NCI-H446 treated with DMSO at 0.1 percent for 48 hours (cell line): ENCODE results near the gene TPMT.
"Not testable (repeated sequence)": the region's sequence is repeated elsewhere in the genome, so short reads cannot be mapped to it uniquely, and the experiment has no call there.

Experiments used
- DNase-seq: peaks from one replicate; lab custom pipeline; 2025; lab: John Stamatoyannopoulos, UW

The TPMT gene

DNA sequence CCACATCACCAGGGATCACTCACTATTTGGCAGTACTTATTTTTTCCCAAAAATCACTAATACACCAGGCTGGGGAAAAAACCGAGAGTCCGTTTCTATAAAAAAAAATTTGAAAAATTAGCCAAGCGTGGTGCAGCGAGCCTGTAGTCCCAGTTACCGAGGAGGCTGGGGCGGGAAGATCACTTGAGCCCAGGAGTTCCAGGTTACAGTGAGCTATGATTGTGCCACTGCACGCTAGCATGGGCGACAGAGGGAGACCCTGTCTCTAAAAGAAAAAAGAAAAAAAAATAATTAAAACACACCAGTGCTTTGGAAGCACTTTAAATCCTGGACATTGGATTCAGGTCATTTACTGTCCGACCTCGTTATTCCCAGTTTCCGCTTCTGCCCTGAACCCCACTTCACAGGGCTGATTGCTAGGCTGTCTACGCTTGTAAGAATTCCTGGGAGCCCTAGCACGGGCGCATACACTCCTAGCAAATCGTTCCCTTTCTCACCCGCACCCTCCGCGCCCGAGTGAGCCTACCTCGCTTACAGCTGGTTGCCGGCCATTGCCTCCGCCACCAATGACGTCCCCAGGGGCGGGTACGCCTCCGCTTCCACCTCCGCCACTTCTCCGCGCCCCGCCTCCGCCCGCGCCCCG is at the start of gene TPMT:
Gene TPMT (minus strand): TSS at position 571 of the 643 bp plus-strand sequence. CDS start 5,950 bp downstream, outside the sequence.
- peak; percentile 90 for DNase-seq

DNA sequence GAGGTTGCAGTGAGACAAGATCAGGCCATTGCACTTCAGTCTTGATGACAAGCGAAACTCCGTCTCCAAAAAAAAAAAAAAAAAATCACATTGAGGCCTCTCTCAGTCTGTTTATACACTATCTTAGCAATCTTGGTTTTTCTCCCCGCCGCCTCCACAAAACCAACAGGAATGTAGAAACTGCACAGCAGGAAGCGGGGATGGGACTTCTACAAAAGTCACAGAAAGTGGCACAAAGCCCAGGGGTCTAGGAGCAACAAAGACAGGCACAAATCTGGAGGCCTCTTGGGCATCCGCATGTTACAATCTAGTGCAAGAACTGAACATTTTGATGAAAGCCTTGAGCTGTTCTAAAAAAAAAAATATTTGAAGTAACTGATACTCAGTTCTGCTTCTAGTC is 48.9 kb upstream of the TPMT start:
- no peak for DNase-seq

DNA sequence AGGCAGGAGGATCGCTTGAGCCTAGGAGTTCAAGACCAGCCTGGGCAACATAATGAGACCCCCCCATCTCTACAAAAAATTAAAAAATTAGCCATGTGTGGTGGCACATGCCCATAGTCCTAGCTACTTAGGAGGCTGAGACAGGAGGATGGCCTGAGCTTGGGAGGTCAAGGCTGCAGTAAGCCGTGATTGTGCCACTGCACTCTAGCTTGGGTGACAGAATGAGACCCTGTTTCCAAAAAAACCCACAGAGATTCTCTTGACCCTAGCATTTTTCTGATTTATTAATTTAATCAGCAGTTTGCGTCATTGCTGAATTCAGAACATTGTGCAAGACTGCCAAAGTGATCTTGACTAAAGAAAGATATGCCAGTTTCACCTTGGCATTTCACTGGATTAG is 37.1 kb upstream of the TPMT start:
- DNase-seq: no peak

DNA sequence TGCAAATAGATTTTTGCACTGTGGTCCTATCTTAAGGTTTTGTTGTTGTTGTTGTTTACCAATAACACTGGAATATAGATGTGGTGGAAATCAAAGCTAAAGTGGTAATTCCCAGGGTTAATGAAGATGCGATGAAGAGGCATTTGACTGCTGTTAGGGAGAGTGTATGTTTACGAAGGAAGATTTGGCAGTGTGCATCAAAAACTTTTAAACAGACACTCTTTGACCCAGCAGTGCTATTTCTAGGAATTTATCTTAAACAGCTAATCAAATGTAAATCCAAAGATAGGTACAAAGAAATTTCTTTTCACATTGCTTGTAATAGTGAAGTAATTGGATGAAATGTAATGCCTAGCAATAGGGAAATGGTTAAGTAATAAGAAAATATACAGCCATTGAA is 34.3 kb upstream of the TPMT start:
- DNase-seq: no peak

DNA sequence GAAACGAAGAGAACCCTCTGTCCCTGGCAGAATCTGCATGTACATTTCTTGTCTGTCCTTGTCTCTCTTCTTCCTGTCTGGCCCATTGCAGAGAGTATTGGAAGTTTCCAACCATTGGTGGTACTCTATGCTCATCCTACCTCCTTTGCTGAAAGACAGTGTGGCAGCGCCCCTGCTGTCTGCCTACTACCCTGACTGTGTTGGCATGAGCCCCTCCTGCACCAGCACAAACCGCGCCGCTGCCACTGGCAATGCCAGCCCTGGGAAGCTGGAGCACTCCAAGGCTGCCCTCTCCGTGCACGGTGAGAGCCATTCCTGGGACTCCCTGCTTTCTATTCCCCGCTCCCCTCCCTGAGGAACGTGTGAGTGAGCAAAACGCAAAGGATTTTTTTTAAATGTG is 32.8 kb upstream of the TPMT start:
- DNase-seq: no peak

DNA sequence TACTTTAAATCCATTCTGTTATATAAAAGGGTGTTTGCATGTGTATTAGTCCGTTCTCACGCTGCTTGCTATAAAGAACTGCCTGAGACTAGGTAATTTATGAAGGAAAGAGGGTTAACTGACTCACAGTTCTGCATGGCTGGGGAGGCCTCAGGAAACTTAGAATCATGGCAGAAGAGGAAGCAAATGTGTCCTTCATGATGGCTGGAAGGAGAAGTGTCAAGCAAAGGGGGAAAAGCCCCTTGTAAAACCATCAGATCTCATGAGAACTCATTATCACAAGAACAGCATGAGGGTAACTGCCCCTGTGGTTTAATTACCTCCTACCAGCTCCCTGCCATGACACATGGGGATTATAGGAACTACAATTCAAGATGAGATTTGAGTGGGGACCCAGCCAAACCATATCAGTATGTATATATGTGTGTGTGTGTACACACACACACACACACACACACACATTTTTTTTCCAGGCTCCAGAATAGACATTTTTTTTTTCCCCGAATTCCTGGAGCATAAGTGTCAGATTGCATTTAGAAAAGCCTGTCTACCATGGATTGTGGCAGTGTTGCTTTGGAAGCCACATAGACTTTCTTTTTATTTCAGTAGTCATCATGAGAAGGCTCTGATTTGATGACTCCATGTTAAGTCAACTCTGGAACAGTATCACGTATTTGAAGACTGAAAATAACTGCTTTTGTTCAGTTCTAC is 31.8 kb upstream of the TPMT start:
- no peak for DNase-seq

DNA sequence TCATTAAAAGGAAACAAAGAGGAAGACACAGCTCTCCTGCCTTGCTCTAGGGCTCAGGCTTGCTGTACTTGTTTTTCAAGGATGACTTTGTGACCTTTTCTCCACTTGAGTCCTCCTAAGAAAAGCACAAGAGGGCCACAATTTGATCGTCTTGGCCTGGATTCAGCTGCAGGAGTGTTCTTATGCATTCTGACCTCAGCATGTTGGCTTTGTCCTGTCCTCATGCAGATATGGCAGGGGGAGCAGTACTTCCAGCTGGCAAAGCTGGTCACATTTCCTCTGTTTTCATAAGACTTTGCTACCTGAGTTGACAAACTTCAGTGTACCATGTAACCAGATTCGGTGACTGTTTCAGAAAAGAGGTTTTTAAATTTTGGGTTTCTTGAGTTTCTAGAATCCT is 31.2 kb upstream of the TPMT start:
- no peak for DNase-seq

DNA sequence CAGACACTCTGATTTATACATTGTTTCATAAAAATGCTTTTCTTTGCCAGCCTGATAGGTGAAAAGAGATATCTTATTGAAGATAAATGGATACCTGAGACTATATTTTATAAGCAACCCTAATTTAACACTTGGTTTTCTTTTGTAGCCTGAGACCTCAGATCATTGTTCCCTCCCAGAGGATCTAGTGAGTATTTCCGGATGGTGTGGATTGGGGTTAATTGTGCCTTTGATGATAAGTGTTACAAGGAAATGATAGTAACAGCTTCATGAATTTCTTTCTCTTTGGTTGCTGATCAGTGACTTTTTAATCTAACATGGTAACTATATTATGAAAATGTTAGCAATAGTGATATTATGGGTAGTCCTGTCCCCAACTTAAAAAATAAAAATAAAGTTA is 30.7 kb upstream of the TPMT start:
- DNase-seq: no peak

DNA sequence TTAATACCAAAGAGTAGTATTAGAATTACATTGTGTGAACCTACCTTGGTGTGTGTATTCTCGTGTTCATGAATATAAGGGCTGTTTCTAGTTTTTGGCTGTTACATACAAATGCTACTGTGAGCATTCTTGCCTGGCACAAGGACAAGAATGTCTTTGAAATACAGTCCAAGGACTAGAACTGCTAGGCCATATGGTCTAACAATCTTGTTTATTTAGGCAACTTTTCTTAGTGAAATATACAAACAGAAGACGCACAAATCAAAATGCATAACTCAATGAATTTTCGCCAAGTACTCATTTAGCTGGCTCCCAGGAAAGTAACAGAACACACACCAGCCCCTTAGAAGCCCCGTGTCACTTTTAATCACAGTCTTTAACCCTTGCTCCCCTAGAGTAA is 28.9 kb upstream of the TPMT start:
- DNase-seq: peak; percentile 57

DNA sequence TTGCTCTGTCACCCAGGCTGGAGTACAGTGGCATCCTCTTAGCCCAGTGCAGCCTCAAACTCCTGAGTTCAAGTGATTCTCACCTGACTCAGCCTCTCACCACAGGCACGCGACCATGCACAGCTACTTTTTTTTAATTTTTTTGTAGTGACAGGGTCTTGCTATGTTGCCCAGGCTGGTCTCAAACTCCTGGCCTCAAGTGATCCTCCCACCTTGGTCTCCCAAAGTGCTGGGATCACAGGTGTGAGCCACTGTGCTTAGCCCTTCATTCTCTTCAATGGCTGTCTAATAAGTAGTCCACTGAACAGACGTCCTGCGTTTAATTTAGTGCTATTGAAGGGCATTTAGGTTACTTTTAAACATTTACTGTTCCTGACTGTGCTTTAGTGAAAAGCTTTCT is 27.7 kb upstream of the TPMT start:
- DNase-seq: no peak

DNA sequence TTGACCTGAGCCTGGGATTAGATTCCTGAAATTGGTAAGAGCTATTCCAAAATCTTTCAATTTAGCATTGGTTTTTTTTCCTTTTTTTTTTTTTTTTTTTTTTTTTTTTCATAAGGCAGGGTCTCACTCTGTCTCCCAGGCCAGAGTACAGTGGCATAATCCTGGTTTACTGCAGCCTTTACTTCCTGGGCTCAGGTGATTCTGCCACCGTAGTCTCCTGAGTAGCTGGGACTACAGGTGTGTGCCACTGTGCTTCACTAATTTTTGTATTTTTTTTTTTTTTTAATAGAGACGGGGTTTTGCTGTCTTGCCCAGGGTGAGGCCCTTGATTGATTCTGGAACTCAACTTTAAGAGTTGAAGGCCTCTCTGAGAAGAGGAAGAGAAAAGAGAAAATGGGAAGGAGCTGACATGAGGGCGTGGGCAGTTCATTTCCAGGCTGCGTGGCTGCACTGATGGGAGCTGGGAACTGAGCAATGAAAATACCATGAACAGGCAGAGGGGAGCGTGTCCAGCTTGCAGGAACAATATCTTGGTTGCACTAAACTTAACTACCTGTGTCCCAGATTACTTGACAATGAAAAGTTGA is 25.0 kb upstream of the TPMT start:
- no peak for DNase-seq

DNA sequence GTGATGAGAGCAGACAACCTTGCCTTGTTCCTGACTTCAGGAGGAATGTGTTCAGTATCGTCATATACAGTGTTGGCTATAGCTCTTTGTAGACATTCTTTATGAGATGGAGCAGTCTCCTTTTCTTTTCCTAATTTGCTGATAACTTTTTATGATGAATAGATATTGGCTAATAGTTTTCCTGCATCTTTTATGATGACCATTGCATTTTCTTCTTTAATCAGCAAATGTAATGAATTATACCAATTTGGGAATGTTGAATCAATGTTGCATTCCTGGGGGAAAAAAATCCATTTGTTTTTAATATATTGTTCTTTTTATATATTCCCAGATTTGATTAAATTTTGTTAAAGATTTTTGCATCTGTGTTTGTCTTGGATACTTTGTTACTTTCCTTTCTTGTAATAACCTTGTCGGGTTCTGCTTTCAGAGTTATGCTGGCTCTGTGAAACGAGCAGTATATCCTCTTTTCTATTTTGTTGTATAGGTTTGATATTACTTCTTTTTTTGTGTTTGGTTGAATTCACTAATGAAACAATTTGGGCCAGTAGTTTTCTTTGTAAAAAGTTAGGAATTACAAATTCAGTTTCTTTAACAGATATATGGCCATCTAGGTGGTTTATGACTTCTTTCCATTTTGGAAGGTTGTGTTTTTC is 24.2 kb upstream of the TPMT start:
- no peak for DNase-seq

DNA sequence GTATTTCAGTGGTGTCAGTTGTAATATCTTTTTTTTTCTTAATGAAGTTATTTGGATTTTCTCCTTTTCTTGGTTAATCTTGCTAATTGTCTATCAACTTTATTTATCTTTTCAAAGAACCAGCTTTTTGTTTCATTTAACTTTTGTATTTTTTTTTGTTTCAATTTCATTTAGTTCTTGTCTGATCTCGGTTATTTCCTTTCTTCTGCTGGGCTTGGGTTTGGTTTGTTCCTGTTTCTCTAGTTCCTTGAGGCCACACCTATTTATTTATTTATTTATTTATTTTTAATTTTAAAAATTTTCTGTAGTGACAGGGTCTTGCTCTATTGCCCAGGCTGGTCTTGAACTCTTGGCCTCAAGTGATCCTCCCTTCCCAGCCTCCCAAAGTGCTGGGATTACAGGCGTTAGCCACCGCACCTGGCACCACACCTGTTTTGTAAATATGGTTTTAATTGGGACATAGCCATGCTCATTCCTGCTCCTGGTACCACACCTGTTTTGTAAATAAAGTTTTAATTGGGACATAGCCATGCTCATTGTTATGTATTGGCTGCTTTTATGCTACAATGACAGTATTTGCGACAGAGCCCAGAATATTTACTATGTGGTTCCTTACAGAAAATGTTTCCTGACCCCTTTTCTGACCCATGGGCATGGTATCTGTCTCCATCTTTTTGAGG is 22.5 kb upstream of the TPMT start:
- no peak for DNase-seq

DNA sequence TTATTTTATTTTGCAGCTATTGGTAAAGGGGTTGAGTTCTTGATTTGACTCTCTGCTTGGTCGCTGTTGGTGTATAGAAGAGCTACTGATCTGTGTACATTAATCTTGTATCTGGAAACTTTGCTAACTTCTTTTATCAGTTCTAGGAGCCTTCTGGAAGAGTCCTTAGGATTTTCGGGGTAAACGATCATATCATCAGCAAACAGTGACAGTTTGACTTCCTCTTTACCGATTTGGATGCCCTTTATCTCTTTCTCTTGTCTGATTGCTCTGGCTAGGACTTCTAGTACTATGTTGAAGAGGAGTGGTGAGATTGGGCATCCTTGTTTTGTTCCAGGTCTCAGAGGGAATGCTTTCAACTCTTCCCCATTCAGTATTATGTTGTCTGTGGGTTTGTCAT is 21.3 kb upstream of the TPMT start:
- DNase-seq: not testable (repeated sequence)

DNA sequence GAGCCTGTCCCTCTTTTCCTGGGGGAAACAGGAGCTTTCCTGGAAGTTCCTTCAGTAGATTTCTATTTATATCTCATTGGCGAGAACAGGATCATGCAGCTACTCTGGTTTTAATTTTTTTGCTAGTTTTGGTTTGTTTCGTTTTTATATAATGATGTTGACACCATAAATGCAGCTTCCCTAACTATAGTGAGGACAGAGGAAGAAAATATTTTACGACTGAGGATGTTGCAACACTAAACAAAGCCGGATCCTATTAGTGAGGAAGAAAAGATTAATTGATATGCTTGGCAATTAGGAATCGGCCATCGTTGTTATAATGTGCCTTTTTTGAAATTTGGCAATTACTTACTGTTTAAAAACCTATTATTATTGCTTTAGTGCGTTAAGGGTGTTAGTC is 17.0 kb upstream of the TPMT start:
- DNase-seq: no peak

DNA sequence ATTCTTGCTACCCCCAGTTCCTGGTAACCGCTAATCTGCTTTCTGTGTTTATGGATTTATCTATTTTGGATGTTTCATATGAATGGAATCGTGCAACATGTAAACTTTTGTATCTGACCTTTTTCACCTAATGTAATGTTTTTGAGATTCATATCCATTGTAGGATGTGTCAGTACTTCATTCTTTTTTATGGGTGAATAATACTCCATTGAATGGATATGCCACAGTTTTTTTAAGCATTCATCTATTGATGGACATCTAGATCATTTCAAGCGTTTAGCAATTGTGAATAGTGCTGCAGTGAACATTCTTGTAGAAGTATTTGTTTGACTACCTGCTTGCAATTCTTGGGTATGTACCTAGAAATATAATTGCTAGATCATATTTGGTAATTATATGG is 13.4 kb upstream of the TPMT start:
- DNase-seq: no peak

DNA sequence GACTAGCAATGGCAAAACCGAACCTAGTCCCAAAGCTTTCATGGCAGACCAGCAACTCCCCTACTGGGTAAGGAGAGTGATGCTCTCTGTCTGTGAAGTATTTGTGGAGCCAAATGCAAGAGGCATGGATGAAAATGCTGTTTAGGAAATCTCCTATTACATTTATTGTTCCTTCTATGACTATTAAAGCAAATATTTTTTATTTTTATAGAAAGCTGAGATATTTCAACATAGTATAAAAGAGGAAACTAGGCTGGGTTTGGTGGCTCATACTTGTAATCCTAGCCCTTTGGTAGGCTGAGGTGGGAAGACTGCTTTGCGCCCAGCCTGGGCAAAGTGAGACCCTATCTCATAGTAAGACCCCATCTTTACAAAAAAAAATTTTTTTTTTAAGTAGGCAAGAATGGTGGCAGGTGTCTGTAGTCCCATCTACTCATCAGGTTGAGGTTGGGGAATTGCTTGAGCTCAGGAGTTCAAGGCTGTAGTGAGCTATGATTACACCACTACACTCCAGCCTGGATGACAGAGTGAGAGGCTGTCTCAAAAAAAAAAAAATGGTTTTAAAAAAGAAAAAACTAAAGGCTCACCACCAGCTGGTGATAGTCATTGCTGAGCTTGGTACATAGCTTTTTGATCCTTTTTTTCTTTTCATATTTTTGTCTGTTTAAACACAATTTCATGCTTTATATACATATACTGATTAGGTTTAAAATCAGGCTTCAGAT is 11.6 kb upstream of the TPMT start:
- no peak for DNase-seq

DNA sequence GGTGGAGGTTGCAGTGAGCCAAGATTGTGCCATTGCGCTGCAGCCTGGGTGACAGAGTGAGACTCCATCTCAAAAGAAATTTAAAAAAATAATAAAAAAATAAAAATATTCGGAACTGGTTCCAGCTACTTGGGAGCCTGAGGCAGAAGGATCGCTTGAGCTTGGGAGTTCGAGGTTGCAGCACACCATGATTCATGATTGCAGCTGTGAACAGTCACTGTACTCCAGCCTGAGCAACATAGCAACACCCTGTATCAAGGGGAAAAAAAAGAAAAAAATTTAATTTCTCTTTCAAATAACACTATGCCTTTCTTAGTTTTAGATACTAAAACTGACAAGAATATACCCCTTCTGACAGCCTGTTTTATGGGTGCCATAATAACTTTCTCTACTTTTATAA is 10.9 kb upstream of the TPMT start:
- DNase-seq: no peak

DNA sequence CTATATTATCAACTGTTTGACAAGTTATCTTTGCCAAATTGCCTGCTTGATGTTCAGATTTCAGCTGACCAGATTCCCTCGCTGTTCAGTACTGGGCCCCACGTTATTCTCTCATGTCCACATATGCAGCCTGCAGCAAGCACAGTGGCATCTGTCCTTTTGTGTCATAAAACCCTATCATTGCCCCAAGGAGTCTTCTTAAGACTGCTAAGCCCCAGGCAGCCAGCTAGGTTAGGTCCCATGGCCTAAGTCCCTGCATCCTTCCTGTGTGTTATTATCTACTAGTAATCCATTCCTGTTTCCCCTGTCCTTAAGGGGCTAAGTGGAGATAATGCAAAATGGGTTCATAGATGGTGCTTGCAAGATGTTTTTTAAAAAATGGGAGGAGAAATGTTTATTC is 7.5 kb upstream of the TPMT start:
- DNase-seq: no peak

DNA sequence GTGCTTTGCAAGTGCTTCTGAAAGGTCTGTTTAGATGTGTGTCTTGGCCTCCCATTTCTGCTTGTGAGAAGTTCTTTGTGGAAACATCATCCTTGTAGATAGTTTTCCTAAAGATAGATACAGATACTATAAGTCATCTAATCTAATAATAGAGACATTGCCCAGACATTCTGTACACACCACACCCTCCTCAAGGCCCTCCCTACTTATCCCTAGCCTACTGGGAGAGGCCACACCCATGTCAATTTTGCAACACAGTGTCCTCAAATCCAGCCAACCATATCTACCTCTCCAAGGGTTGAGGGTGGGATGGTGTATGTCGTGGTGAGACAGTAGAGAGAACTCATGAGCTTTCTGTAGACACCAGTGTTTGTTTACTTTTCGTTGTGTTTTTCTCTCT is 6.6 kb upstream of the TPMT start:
- no peak for DNase-seq

DNA sequence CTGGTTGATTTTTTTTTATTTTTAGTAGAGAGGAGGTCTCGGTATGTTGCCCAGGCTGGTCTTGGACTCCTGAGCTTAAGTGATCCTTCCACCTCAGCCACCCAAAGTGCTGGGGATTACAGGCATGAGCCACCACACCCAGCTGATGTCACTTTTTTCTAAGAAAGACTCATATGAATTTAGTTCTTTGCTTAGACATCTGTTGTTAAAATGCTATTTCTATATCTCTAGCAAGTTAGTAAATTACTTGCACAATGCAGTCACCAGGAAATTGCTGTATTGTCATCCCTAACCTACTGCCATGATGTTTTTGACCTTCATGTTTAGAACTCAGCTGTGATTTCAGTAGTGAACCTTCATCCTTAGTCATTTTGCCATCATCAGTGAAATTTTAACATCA is 6.0 kb upstream of the TPMT start:
- DNase-seq: no peak

DNA sequence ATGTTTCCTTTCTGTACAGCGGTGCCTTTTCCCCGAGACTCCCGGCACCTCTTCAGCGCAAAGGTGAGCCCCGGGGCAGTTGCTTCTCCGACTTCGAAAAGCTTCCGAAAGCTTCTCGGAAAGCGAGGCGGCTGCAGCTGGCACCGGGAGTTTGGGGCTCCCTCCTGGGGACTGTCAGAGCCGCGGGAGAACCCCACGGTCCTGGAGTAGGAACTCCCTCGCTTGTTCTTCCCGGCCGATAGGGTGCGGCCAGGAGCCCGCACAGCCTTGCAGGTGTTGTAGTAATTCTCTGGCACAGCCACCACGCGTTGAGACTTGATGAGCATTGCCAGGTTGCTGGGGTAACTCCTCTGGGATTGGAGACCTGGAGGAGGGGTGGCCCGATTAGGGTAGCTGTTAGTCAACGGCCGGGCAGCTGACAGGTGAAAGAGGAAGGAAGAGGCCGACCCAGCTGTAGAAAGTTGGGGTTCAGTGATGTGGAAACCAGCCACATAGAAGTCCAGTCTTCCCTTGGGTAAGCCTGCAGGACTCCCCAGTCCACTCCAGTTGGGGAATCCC is 1.1 kb upstream of the TPMT start:
- DNase-seq: peak; percentile 35
